Activated CD4-positive, alpha-beta T cell treated with anti-CD3 and anti-CD28 coated beads for 4 hours (primary cell): ENCODE data around the gene CTLA4.

Experiments
- DNase-seq, 2 donors: peaks; one replicate each; pipeline ENCODE4 v3.0.0-alpha.2; 2020

Gene CTLA4

DNA sequence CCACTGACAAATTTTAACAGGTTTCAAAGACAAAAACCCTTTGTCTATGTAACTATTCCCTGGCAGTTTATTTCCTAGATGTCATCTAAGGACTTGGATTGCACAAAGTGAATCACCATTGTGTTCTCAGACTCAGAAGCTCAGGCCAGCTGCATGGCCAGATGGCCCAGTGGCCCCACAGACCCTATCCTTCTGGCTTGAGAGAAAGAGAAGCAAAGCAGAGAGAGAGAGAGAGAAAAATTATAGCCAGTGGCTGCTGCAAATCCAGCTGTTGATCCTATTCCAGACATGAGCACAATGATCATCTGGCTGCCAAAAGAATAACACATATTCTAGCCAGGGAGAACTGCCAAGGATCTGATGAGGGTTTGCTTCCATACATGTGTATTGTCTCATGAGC is 25.8 kb downstream of the CTLA4 start:
- no peak for DNase-seq

DNA sequence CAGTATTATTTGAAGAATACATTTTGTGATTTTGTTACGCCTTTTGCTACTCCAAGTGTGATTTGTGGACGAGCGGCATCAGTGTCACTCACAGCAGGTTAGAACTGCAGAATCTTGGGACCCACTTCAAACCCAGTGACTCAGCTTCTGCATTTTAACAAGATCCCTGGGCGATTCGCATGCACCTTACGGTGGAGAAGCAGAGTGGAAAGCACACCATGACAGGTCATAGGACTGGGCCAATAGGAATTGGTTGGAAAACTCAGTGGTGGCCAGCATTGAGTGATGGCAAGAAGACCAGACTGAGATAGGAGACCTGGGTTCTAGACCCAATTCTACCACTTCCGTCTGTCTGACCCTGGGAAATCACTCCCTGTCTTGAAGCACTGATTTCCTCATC is 26.3 kb downstream of the CTLA4 start:
- no peak for DNase-seq

DNA sequence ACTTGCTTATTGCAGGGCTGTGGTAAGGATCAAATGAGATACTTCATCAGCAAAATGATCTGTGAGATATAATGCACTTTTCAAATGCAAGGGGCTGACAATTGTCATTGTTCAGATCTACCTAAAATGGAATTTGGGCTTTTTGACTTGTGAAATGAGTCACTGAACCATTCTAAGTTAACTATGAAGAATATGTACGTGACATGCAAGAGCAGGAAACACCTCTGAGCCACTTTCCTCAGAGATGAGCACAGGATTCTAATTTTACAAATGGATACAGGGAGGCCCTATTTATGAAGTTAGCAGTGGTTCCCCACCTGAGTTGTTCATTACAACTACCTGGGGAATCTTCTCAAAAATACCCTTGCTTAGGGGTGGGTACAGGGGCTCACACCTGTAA is 26.7 kb downstream of the CTLA4 start:
- no peak for DNase-seq

DNA sequence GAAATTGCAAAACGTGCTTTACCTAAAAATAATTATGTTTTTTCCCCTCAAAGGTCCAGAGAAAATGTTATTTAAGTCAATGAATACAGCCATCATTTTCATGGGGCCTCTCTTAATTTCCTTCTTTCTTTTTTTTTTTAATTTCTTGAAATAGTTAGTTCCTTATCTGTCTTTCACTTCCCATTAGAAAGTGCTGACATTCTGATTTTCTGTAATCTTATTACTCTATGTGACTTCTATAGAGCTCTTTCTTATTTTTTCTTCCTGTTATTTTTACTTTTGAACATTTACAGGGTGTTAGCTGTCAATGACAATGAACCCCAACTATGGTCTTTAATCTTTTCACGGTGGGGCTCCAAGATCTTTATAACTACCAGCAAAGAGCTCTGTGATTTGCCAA is 30.0 kb downstream of the CTLA4 start:
- no peak for DNase-seq

DNA sequence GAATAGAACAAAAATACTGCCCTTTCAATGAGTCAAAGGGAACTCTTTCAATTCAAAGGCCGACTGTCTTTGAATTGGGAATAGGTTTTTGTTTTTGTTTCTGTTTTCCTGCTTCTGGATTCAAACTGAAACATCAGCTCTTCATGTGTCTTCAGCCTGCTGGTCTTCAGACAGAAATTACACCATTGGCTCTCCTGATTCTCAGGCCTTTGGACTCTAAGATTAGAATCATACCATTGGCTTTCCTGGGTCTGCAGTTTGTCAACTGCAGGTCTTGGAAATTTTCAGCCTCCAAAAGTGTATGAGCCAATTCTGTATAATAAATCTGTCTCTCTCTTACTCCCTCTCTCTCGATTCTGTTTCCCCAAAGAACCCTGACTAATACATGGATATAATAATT is 31.1 kb downstream of the CTLA4 start:
- no peak for DNase-seq

DNA sequence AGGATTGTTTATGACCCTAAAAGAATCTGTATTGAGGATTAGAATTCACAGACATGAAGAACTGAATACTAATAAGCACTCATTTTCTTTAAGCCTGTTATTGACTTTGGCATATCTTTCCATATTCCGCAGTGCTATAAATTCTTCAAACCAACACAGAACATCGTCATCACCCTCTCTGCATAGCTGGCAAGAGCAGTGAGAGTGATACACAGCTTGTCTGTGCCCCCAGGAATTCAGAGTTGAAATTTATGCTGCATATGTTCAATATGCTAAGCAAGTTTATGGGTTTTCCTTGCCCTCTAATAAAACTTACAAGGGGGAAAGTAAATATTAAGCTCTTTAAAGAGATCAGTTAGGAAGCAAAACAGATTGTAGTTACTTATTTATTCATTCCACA is 32.7 kb downstream of the CTLA4 start:
- DNase-seq: no peak

DNA sequence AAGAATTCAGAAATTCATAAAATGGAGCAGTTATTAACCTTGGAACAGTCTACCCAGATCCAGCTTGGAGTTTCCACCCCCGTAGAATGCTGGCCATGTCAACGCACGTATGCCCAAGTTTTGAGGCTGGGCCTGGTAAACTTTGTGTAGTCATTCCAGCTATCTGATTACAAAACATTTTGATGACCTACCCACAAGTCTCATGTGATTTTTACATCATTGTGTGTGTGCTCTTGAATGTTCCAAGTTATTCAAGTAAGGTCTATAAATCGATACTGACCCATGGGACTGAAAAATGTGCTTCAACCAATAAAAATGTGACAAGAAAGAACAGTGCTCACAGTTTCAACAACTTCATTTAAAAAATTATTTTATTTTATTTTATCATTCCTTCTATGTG is 36.5 kb downstream of the CTLA4 start:
- DNase-seq: no peak

DNA sequence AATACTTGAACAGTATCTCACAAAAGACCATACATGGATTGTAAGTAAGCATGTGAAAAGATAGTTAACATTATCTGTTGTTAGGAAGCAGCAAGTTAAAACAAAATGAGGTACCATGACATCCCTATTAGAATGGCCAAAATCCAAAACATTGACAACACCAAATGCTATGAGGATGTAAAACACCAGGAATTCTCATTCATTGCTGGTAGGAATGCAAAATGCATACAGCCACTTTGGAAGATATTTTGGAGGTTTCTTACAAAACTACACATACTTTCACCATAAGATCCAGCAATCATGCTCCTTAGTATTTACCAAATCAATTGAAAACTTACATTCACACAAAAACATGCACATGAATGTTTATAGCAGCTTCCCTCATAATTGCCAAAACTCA is 38.1 kb downstream of the CTLA4 start:
- DNase-seq: no peak

DNA sequence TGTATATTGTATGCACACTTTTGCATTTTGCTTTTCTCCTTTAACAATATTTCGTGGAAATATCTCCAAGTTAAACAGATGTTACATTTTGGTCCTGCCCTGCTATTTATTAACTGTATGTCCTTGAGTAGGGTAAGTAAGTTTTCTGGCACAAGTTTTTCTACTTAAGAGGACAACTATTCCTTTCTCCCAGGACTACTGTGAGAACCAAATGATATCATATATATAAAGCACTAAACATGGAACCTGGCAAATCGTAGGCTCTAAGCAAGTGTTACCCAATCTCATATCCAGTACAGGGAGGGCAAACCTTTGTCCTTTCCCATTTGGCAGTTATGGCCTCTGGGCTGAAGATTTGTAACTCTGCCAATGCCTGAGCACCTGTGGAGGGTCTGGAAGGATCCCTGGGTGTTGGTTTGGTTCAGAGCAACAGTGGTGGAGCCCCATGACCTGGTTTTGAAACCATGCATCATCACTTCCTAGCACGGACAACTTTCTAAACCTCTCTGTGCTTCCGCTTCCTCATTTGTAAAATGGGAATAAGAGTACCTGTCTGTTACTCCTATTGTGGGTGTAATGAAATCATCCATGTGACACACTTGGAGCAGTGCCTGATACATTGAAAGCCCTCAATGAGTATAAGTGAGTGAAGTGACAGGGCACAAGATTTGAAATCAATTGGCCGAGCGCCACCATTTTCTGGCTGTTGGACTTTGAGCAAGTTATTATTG is 40.7 kb downstream of the CTLA4 start:
- DNase-seq: no peak

DNA sequence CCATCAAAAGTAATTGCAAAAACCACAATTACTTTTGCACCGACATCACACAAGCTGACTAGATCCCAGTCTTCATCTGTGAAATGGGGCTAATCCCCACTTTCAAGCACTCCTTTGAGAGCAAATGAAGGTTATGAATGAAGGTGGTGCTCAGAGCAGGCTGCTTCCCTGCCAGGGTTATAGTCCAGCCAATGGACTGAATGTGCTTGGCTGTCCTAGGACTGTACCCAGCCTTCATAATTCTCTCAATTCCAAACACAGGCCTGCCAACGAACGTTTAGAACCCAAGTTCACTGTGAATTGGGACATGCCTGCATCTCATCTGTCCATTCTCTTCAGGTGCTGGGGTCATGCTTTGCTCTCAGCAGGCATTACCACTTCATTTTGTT is 41.2 kb downstream of the CTLA4 start:
- DNase-seq: no peak

DNA sequence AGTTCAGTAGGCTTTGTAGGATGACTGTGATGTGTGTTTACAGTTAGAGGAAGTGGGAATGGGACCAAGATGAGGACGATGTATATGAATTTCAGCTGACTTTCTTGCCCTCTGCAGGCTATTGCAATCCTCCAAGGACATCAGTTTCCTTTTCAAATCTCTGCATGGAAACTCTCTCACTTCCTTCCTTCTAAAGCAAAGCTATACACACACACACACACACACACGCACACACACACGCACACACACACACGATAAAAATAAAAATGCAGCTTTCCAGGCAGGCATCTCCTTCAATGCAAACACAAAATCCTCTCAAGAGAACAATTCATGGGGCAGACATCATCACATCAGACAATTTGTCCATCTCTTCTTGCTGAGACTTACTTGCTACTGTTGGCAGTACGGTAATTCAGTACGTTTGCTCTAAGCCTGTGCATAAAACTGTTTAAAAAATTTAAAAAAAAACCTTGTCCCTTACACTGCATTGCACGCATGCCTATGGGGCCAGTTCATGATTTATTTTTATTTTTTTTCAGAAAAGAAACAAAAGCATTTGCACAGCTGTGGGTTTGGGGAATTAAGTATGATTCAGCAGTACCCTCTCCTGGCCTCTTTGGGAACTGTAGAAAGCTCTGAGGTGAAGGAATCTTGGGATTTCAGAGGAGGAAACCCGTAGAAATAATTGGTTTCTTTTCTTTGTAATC is 41.8 kb downstream of the CTLA4 start:
- peak in 1 of 2 donors; percentile 52 for DNase-seq

DNA sequence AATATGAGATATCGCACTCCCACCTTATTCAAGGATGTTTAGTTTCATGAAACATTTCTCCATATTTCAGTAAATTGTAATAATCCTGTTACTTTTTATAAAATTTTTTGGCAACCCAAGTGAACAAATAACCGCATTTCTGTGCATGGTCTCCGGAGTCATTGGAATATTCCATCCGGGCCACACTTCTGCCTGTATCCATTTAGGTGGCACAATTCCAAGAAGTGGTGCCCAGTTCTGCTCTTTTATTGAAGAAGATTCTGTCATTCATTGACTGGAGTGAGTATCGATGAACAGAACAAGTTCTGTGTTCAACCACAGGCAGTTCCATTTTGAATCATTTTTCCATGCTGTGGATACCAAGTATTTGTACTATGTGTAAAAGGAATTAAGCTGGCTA is 42.4 kb downstream of the CTLA4 start:
- no peak for DNase-seq

DNA sequence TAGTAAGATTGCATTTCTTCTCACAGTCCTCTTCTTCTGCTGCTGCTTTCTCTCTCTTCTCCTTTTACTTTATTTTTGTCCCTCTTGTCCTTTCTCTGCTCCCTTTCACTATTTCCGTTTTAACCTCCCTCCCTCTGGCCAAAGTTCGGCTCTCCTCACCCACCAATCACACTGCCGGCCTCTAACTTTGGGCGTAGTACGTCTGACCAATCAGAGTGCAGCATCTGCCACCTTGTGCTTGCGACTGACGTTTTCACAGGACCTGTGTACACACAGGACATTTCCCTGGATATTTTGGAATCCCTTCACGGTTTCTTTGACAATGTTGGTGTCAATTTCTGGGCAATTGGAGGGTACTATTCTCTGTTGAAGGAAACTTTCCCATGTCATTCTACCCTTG is 46.4 kb downstream of the CTLA4 start:
- no peak for DNase-seq

DNA sequence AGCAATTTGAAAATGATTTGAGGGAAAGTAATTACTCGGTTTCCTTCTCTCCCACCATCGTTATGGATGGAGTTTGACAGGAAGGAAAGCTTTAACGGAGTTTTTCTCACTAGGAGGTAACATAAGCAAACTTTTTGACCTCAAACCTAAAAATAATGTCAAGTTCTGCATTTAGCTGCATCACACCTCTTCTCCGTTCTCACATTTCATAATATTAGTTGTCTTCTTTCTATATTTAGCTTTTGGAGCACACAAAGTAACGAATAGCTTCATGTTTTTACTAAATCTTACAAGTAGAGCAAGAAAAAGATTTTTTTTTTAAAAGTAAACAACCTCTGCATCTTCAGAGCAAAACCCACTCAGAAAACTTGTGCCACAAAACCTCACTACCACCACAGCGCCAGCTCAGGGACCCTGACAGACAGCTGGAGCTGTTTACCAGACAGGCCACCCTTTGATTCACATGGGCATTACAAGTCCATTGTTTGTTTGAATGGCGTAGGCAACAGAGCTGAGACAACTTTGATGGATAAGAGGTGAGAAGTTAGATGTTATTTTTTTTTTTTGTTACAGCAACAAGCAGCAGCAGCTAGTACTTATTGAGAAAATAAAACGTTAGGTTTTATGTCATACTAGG is 47.1 kb downstream of the CTLA4 start:
- no peak for DNase-seq

DNA sequence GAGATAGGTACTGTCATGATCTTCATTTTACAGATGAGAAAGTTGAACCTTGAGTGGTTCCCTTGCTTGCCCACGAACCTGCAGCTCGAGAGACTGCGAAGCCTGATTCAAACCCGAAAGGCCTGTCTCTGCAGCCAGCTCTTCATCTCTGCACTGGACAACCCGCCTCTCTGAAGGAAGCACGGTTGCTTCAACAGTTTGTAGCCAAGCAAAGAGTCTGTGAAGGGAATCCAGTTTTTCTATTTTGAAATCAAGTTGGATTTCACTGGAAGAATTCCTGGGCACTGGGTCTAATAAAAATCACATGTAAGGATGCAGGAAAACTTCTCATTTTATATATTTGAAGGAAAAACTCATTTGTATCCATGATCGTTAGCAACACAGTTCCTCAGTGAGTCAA is 47.7 kb downstream of the CTLA4 start:
- DNase-seq: no peak

DNA sequence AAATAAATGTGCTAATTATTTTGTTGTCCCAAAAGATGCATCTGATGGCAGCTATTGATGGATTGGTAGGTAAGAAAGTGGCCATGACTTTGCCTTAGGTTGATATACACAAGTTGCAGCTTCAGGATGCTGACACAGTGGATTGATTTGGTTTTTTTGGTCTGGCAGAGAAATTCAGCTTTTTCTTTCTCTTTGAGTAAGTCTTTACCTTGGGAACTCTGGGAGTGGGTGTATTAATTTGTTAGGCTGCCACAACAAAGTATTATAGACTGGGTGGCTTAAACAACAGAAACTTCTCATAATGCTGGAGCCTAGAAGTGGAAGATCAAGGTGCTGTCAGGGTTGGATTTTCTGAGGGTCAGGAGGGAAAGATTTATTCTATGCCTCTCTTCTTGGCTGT is 49.2 kb downstream of the CTLA4 start:
- no peak for DNase-seq

DNA sequence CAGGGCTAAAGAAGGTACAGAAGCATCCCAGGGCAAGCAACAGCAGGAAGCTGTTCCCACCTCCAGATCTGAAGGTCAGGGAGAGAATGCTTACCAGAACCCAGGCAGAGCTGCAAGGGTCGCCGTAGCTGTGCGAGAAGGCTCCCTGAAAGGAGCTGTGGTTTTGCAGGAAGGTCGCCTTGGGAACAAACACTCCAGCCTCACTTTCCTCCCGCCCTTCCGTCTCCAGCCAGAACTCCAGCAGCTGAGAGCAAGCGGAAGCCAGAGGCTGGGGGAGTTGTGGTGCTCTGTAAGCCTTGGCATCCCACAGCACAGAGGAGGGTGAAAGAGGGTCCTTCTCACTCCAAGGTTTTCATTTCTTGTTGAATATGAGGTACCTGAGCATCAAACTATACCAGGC is 50.7 kb downstream of the CTLA4 start:
- DNase-seq: no peak

DNA sequence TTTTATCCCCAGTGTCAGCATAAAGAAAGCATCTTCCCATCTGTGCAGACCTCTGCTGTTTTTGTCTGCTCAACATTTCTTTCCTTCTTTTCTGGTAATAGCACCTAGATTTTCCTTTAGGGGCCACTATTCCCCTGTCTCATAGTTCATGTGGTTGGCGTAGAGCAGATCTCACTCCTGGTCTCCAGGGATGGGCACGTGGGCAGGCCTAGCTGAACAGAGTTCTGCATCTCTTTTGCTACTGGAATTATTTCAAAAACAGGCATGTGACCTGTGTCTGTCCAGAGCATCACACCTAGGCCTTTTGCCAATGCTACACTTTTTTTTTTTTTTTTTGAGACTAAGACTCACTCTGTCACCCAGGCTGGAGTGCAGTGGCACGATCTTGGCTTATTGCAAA is 51.3 kb downstream of the CTLA4 start:
- no peak for DNase-seq
